HepG2 (cell line): ENCODE results near the gene ZKSCAN5. TPM values are rescaled to one million over a fixed set of nuclear protein-coding genes. Genes with fewer than 3 reads are reported as not detected.

Experiments
- ARNT2 ChIP-seq: sonication (generic); formaldehyde crosslinking; IDR thresholded peaks from 2 replicates; pipeline ENCODE4 v1.8.0; 2022; ENCODE audit warnings: mild to moderate bottlenecking, low read depth, missing genetic modification reagents, moderate library complexity
- ASH2L ChIP-seq: fragments of 300-600, 200-600 bp; sonication (generic); IDR thresholded peaks from 2 replicates; pipeline ENCODE4 v1.7.0; 2017; ENCODE audit warnings: low read depth, mild to moderate bottlenecking, moderate library complexity, mixed read lengths, low read length; ENCODE audit not compliant: insufficient read length
- CBFB ChIP-seq: sonication (generic); formaldehyde crosslinking; IDR thresholded peaks from 2 replicates; pipeline ENCODE4 v1.4.0; 2020; ENCODE audit warnings: missing genetic modification reagents
- IRX3 ChIP-seq: sonication (generic); formaldehyde crosslinking; IDR thresholded peaks from 2 replicates; pipeline ENCODE4 v1.8.1; 2023; ENCODE audit warnings: mild to moderate bottlenecking, low read depth, missing genetic modification reagents, borderline replicate concordance
- KMT2B ChIP-seq: IDR thresholded peaks from 2 replicates; pipeline ENCODE4 v1.6.1; 2016; ENCODE audit warnings: missing genetic modification reagents, missing compliant biosample characterization
- MIXL1 ChIP-seq: IDR thresholded peaks from 2 replicates; pipeline ENCODE4 v1.6.1; 2016
- PAX8 ChIP-seq: sonication (generic); formaldehyde crosslinking; IDR thresholded peaks from 2 replicates; pipeline ENCODE4 v1.8.0; 2022; ENCODE audit warnings: mild to moderate bottlenecking, missing genetic modification reagents, borderline replicate concordance
- RFXANK ChIP-seq: IDR thresholded peaks from 2 replicates; pipeline ENCODE4 v1.6.1; 2016
- TEAD2 ChIP-seq: sonication (generic); formaldehyde crosslinking; IDR thresholded peaks from 2 replicates; pipeline ENCODE4 v1.9.0; 2021; ENCODE audit warnings: missing genetic modification reagents
- YY1 ChIP-seq: IDR thresholded peaks from 2 replicates; pipeline ENCODE4 v1.6.1; 2011; ENCODE audit warnings: low read length, low read depth, moderate library complexity, mild to moderate bottlenecking; ENCODE audit not compliant: insufficient read depth, insufficient replicate concordance
- ZNF224 ChIP-seq: sonication (generic); formaldehyde crosslinking; IDR thresholded peaks from 2 replicates; pipeline ENCODE4 v1.5.0; 2020; ENCODE audit warnings: mild to moderate bottlenecking, missing genetic modification reagents
- ZNF598 ChIP-seq: sonication (generic); formaldehyde crosslinking; IDR thresholded peaks from 2 replicates; pipeline ENCODE4 v1.5.1; 2020; ENCODE audit warnings: mild to moderate bottlenecking, missing genetic modification reagents, borderline replicate concordance
- polyA plus RNA-seq, 8 experiments: library from polyadenylated mRNA; depleted of rRNA in 3 of 8; stranded (reverse) in 7 of 8; unstranded in 1 of 8; fragments of >200 nt; fragmentation: Illumina TruSeq in 4 of 8; extraction: Trizol in 4 of 8; gene quantifications; 2 replicates each; pipeline versions ENCODE4 v1.2.1 to v1.2.3, GENCODE V29; 2011 to 2016; ENCODE audit warnings: low read depth in 4 of 8, missing spikeins in 1 of 8, mixed read lengths in 1 of 8; ENCODE audit not compliant: insufficient read depth in 1 of 8
- total RNA-seq, 5 experiments: library from RNA; depleted of rRNA; stranded (reverse); fragments of >200 nt; fragmentation: Illumina TruSeq; extraction: Trizol; gene quantifications; 2 replicates each; pipeline ENCODE4 v1.2.3, GENCODE V29; 2016; ENCODE audit warnings: low read depth in 1 of 5
- TF ChIP-seq, protein P1 (sequence below): sonication (generic); formaldehyde crosslinking; conservative IDR thresholded peaks from 2 replicates; pipeline ENCODE4 v1.4.0; 2020; ENCODE audit warnings: missing genetic modification reagents

ZKSCAN5 gene
- total and polyA plus RNA-seq, 2 of the 13 experiments (the other 11 are each of a cell fraction or from before 2014, with no cell fraction given), result 5.5 to 11.7 TPM

DNA sequence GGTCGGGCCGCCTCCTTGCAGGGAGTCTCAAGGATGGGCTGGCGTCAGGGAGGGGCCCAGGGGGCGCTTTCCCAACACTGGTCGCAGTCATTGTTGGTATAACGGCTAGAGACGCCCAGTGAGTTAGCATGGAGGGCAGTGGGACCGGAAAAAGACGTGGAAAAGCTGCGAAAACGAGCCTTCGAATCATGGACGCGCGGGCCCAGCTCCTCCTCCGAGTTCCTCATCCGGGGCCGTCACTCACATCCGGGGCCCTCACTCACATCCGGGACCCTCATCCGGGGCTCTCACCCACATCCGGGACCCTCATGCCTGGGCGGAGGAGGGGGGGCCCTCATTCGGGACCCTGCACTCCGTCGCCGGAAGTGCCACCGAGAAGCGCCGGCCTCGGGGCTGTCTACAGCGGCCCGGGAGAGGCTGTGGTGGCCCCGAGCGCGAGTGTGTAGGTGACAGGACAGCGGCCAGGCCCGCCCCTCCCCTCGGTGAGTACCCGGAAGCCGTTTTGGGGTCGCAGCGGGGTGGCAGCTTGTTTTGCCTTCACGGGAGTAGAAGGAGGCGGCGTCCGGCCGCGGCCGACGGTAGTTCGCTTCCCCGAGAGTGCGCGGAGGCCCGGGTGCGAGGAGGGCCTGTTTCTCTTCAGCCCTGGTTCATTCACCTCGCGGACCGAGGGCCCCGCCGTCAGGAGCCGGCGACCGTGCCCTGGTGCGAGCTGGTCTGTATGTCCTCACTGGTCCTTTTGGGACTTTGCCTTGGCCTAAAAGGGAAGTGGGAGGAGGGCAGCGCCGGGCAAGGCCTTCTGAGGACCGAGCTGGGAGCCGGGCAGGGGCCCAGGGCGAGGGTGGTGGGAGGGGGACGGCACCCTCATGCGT, 54.1 kb downstream of the ZKSCAN5 start, which contains the start of gene ZNF655 (continued):
- TF ChIP-seq IRX3 (CRISPR knock-in tag), result 0 out of 2 replicates have a peak, but pooled peaks have one; percentile 32
- TF ChIP-seq MIXL1 (CRISPR knock-in tag), result no peak; the same call in 1 of the 2 replicates
- peak; percentile 37; the same call in 1 of the 2 replicates for TF ChIP-seq ZNF598
- peak; percentile 56; the same call in 1 of the 2 replicates for TF ChIP-seq ARNT2
- no peak for TF ChIP-seq PAX8 (CRISPR knock-in tag)
- peak; percentile 60; the same call in 1 of the 2 replicates for TF ChIP-seq RFXANK (CRISPR knock-in tag)
- TF ChIP-seq KMT2B (CRISPR knock-in tag), result peak; percentile 87
- TF ChIP-seq, protein P1, sequence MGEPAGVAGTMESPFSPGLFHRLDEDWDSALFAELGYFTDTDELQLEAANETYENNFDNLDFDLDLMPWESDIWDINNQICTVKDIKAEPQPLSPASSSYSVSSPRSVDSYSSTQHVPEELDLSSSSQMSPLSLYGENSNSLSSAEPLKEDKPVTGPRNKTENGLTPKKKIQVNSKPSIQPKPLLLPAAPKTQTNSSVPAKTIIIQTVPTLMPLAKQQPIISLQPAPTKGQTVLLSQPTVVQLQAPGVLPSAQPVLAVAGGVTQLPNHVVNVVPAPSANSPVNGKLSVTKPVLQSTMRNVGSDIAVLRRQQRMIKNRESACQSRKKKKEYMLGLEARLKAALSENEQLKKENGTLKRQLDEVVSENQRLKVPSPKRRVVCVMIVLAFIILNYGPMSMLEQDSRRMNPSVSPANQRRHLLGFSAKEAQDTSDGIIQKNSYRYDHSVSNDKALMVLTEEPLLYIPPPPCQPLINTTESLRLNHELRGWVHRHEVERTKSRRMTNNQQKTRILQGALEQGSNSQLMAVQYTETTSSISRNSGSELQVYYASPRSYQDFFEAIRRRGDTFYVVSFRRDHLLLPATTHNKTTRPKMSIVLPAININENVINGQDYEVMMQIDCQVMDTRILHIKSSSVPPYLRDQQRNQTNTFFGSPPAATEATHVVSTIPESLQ (CRISPR knock-in tag), result no peak
- peak; percentile 80 for TF ChIP-seq ASH2L
- peak; percentile 55; the same call in 1 of the 2 replicates for TF ChIP-seq ZNF224 (CRISPR knock-in tag)
- no peak for TF ChIP-seq CBFB (CRISPR knock-in tag)
- no peak for TF ChIP-seq TEAD2 (CRISPR knock-in tag)
- peak; percentile 75 for TF ChIP-seq YY1
- TF ChIP-seq, all 625 proteins: peak for 281
